Uterus (tissue), 2 donors: ENCODE measurements around the gene ACTN1.

Experiments
- POLR2A ChIP-seq, 2 donors: fragments of 450-650 bp; IDR thresholded peaks; one replicate each; pipeline ENCODE4 v1.6.1; 2016; ENCODE audit warnings: antibody characterized with exemption in 2 of 2, mild to moderate bottlenecking in 1 of 2, moderate library complexity in 1 of 2
- TF ChIP-seq, protein P1 (sequence below), 4 experiments: fragments of 200-600 bp in 2 of 4; fragments of 450-650 bp in 2 of 4; sonication (generic) in 2 of 4; IDR thresholded peaks; one replicate each; pipeline ENCODE4 v1.5.1; 2016 to 2019; ENCODE audit warnings: antibody characterized with exemption in 4 of 4, mild to moderate bottlenecking in 2 of 4, moderate library complexity in 1 of 4

DNA sequence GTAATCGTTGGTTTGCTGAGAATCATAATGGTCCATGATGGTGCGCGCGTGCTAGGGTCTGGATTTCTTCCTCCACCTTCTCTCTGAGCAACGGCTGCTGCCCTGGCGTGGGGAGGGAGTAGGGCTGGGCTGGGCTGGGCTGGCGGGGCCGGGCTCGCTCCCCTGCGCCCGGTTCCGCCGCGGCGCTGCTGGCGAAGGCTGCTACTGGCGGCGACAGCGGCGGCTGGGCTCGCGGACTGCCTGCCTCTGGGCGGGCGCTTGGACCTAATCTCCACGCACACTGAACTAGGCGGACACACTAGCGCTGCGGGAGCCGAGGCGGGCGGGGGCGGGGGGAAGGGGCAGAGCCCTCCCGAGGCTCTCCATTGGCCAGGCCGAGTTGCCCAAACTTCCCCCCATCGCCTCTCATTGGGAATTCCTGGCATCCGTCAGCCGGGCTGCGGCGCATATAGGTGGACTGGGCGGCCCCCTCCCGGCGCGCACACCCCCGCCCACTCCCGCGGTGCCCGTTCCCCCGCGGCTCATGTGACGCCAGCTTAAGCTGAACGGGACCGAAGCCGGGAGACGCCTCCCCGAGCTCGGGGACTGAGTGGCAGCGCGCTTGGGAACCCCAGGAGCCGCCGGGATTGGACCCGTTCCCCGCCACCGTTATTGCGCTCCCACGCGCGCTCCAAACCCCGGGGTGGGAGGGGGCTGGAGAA lies at the start of gene ACTN1:
- TF ChIP-seq POLR2A (IDR thresholded peaks at IDR 0.05), result peak; percentile 87 to 91
- TF ChIP-seq, protein P1, sequence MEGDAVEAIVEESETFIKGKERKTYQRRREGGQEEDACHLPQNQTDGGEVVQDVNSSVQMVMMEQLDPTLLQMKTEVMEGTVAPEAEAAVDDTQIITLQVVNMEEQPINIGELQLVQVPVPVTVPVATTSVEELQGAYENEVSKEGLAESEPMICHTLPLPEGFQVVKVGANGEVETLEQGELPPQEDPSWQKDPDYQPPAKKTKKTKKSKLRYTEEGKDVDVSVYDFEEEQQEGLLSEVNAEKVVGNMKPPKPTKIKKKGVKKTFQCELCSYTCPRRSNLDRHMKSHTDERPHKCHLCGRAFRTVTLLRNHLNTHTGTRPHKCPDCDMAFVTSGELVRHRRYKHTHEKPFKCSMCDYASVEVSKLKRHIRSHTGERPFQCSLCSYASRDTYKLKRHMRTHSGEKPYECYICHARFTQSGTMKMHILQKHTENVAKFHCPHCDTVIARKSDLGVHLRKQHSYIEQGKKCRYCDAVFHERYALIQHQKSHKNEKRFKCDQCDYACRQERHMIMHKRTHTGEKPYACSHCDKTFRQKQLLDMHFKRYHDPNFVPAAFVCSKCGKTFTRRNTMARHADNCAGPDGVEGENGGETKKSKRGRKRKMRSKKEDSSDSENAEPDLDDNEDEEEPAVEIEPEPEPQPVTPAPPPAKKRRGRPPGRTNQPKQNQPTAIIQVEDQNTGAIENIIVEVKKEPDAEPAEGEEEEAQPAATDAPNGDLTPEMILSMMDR (IDR thresholded peaks at IDR 0.05), result peak in 1 of 4 experiments; percentile 29
